Neuronal stem cell (in vitro differentiated cells): ENCODE data around the gene KRT16.
A peak's percentile ranks its signal among the peaks of the same experiment; 100 is the strongest.
"Not testable (repeated sequence)": the region's sequence is repeated elsewhere in the genome, so short reads cannot be mapped to it uniquely, and the experiment has no call there.

ENCODE experiments used
- DNase-seq: peaks from one replicate; pipeline ENCODE4 v3.0.0-alpha.2; 2013; ENCODE audit warnings: low spot score
- H2AFZ ChIP-seq: one replicate; pipeline ENCODE4 v1.6.1; 2013; ENCODE audit warnings: mild to moderate bottlenecking, low read length, inconsistent platforms
- H2AK5ac ChIP-seq: 2 replicates; pipeline ENCODE4 v1.6.1; 2013; ENCODE audit warnings: low read depth, mild to moderate bottlenecking, inconsistent platforms, low read length, moderate library complexity, mixed read lengths
- H2BK120ac ChIP-seq: 2 replicates; pipeline ENCODE4 v1.6.1; 2013; ENCODE audit warnings: low read depth, mild to moderate bottlenecking, inconsistent platforms, low read length, moderate library complexity, mixed read lengths
- H2BK12ac ChIP-seq: one replicate; pipeline ENCODE4 v1.6.1; 2013; ENCODE audit warnings: low read length, inconsistent platforms
- H2BK15ac ChIP-seq: 2 replicates; pipeline ENCODE4 v1.6.1; 2013; ENCODE audit warnings: mild to moderate bottlenecking, low read length, inconsistent platforms, mixed read lengths
- H2BK5ac ChIP-seq: one replicate; pipeline ENCODE4 v1.6.1; 2013; ENCODE audit warnings: inconsistent platforms, mild to moderate bottlenecking, low read length, moderate library complexity
- H3K14ac ChIP-seq: one replicate; pipeline ENCODE4 v1.6.1; 2013; ENCODE audit warnings: low read length, inconsistent platforms
- H3K18ac ChIP-seq: 2 replicates; pipeline ENCODE4 v1.6.1; 2013; ENCODE audit warnings: low read length, inconsistent platforms
- H3K23ac ChIP-seq: 2 replicates; pipeline ENCODE4 v1.6.1; 2013; ENCODE audit warnings: low read depth, mild to moderate bottlenecking, mixed read lengths, low read length, inconsistent platforms; ENCODE audit not compliant: poor library complexity
- H3K27ac ChIP-seq: replicated peaks from 3 replicates; pipeline ENCODE4 v1.5.1; 2013; ENCODE audit warnings: low read length, inconsistent platforms
- H3K27me3 ChIP-seq, 3 experiments: 2 replicates each; pipeline ENCODE4 v1.6.1; 2013; ENCODE audit warnings: low read length in 3 of 3, mild to moderate bottlenecking in 2 of 3, inconsistent platforms in 1 of 3, low read depth in 1 of 3, mixed read lengths in 1 of 3, moderate library complexity in 1 of 3; ENCODE audit not compliant: control insufficient read depth in 3 of 3, insufficient read depth in 3 of 3
- H3K36me3 ChIP-seq, 2 donors: replicated peaks in 1 of 2; 2 replicates each; pipeline ENCODE4 v1.6.1; 2013; ENCODE audit warnings: low read length in 2 of 2; ENCODE audit not compliant: control insufficient read depth in 2 of 2, insufficient read depth in 2 of 2
- H3K4ac ChIP-seq: 2 replicates; pipeline ENCODE4 v1.6.1; 2013; ENCODE audit warnings: inconsistent platforms, mild to moderate bottlenecking, low read length, moderate library complexity
- H3K4me1 ChIP-seq, 2 donors: 1 replicate in 1 of 2; 2 replicates in 1 of 2; pipeline ENCODE4 v1.6.1; 2013; ENCODE audit warnings: low read length in 2 of 2, low read depth in 1 of 2; ENCODE audit not compliant: control insufficient read depth in 2 of 2, insufficient read depth in 1 of 2
- H3K4me2 ChIP-seq: one replicate; pipeline ENCODE4 v1.6.1; 2013; ENCODE audit warnings: mild to moderate bottlenecking, low read length, inconsistent platforms; ENCODE audit not compliant: insufficient read depth, poor library complexity, severe bottlenecking
- H3K4me3 ChIP-seq, 2 donors: 2 replicates each; pipeline ENCODE4 v1.5.1; 2013; ENCODE audit warnings: low read length in 2 of 2, mild to moderate bottlenecking in 2 of 2, inconsistent platforms in 1 of 2, moderate library complexity in 1 of 2
- H3K79me1 ChIP-seq: one replicate; pipeline ENCODE4 v1.6.1; 2013; ENCODE audit warnings: low read depth, mild to moderate bottlenecking, inconsistent platforms, low read length, moderate library complexity
- H3K9ac ChIP-seq: one replicate; pipeline ENCODE4 v1.6.1; 2013; ENCODE audit warnings: mild to moderate bottlenecking, low read depth, low read length, inconsistent platforms; ENCODE audit not compliant: poor library complexity
- H3K9me3 ChIP-seq, 2 donors: replicated peaks in 1 of 2; 2 replicates each; pipeline versions ENCODE3 to v1.6.1; 2013; ENCODE audit warnings: low read length in 2 of 2, mild to moderate bottlenecking in 2 of 2, inconsistent platforms in 1 of 2, low read depth in 1 of 2, mixed read lengths in 1 of 2, moderate library complexity in 1 of 2; ENCODE audit not compliant: control insufficient read depth in 2 of 2, insufficient read depth in 1 of 2
- H4K8ac ChIP-seq: one replicate; pipeline ENCODE4 v1.6.1; 2013; ENCODE audit warnings: low read depth, mild to moderate bottlenecking, inconsistent platforms, low read length, moderate library complexity
- H4K91ac ChIP-seq: one replicate; pipeline ENCODE4 v1.6.1; 2013; ENCODE audit warnings: low read length, low read depth, mild to moderate bottlenecking, inconsistent platforms; ENCODE audit not compliant: poor library complexity
- WGBS, 2 donors: extraction: QIAGEN DNeasy Blood & Tissue Kit; methylation state at CpG; one replicate each; pipeline ENCODE4 v1.1.7; 2013; ENCODE audit warnings: missing lambda C conversion rate in 2 of 2, mixed read lengths in 1 of 2; ENCODE audit not compliant: insufficient read length in 2 of 2, insufficient replicate concordance in 1 of 2; ENCODE audit errors: extremely low coverage in 2 of 2; 5-methylcytosine and 5-hydroxymethylcytosine counted together

KRT16 gene

GRCh38 chr17:41613277-41614082, 913 bp upstream of the KRT16 start:
- Histone ChIP-seq H3K4me2 (no peak overlapping the region), H3K9ac (no peak overlapping the region), H3K14ac (no peak overlapping the region), H3K4me1 (peaks cover 0 to 6% of the 10 kb centered on the region in 2 donors), H3K4me3 (no peak overlapping the region), H3K27ac (no peak overlapping the region), H4K8ac (no peak overlapping the region), H2BK120ac (no peak overlapping the region), H3K79me1 (no peaks in the 10 kb centered on the region), H4K91ac (no peak overlapping the region), H2BK15ac (peak overlapping the region; percentile 38), H3K18ac (peak overlapping the region; percentile 38), H3K4ac (no peak overlapping the region), H3K27me3 (no peaks in the 10 kb centered on the region), H2BK12ac (no peak overlapping the region), H3K36me3 (no peaks in the 10 kb centered on the region), H2AK5ac (peak overlapping the region; percentile 70), H3K9me3 (no peaks in the 10 kb centered on the region), H3K23ac (no peak overlapping the region), H2AFZ (no peak overlapping the region), H2BK5ac (peak overlapping the region; percentile 24)
- WGBS, 2 donors = no CpG with 5 or more reads among the region's 11 CpGs
- DNase-seq = no peak

GRCh38 chr17:41610965-41611640, 1.5 kb downstream of the KRT16 start:
- no peak overlapping the region for H2BK5ac ChIP-seq
- no peaks in the 10 kb centered on the region for H3K27me3 ChIP-seq
- peak overlapping the region; percentile 72 for H3K18ac ChIP-seq
- DNase-seq = no peak
- WGBS, 2 donors = no CpG with 5 or more reads among the region's 25 CpGs
- no peak overlapping the region for H3K23ac ChIP-seq
- no peak overlapping the region for H3K4me3 ChIP-seq
- H2AFZ ChIP-seq = no peak overlapping the region
- peak overlapping the region; percentile 5 for H3K14ac ChIP-seq
- peaks cover 0 to 1% of the 10 kb centered on the region in 2 donors for H3K4me1 ChIP-seq
- no peak overlapping the region for H4K91ac ChIP-seq
- no peak overlapping the region for H3K4ac ChIP-seq
- H3K79me1 ChIP-seq = no peaks in the 10 kb centered on the region
- peak overlapping the region; percentile 13 for H3K9ac ChIP-seq
- no peak overlapping the region for H3K27ac ChIP-seq
- H2BK120ac ChIP-seq = peak overlapping the region; percentile 57
- no peak overlapping the region for H2AK5ac ChIP-seq
- no peaks in the 10 kb centered on the region for H3K36me3 ChIP-seq
- no peak overlapping the region for H4K8ac ChIP-seq
- no peak overlapping the region for H2BK12ac ChIP-seq
- no peak overlapping the region for H3K4me2 ChIP-seq
- peak overlapping the region; percentile 77 for H2BK15ac ChIP-seq
- peaks cover 0 to 1% of the 10 kb centered on the region in 2 donors for H3K9me3 ChIP-seq

- not testable (repeated sequence) for H2BK12ac ChIP-seq, H3K4me1 ChIP-seq, H3K4ac ChIP-seq, H2AK5ac ChIP-seq, H3K18ac ChIP-seq, H4K91ac ChIP-seq, H3K4me2 ChIP-seq, H3K4me3 ChIP-seq, H3K9me3 ChIP-seq, H4K8ac ChIP-seq, H3K79me1 ChIP-seq, H3K27ac ChIP-seq, H2AFZ ChIP-seq, H3K27me3 ChIP-seq, H2BK5ac ChIP-seq, DNase-seq, H3K14ac ChIP-seq, H3K36me3 ChIP-seq, H3K23ac ChIP-seq
- WGBS, 2 donors = no CpG with 5 or more reads among the region's 10 CpGs
- H3K9ac ChIP-seq = peak overlapping the region; percentile 60
- peak overlapping the region; percentile 71 for H2BK15ac ChIP-seq
- peak overlapping the region; percentile 57 for H2BK120ac ChIP-seq
Observed at GRCh38 chr17:41610061-41610517, 2.5 kb downstream of the KRT16 start.

GRCh38 chr17:41606930-41607329, 5.6 kb downstream of the KRT16 start:
- not testable (repeated sequence) for H3K23ac ChIP-seq, H3K9ac ChIP-seq, H4K8ac ChIP-seq, H3K4me3 ChIP-seq, DNase-seq, H2BK120ac ChIP-seq, H2AFZ ChIP-seq, H3K18ac ChIP-seq, H2AK5ac ChIP-seq, H3K79me1 ChIP-seq, H2BK12ac ChIP-seq, H2BK5ac ChIP-seq, H2BK15ac ChIP-seq, H3K14ac ChIP-seq, H3K4me1 ChIP-seq, H3K27ac ChIP-seq, H3K9me3 ChIP-seq, H3K4ac ChIP-seq, H3K4me2 ChIP-seq, H4K91ac ChIP-seq, H3K36me3 ChIP-seq, H3K27me3 ChIP-seq
- no CpG with 5 or more reads among the region's 4 CpGs for WGBS, 2 donors
